NCI-H128 (cell line): ENCODE results near the gene SMPD4.
"Not testable (repeated sequence)": the region's sequence is repeated elsewhere in the genome, so short reads cannot be mapped to it uniquely, and the experiment has no call there.

Experiments used
- DNase-seq: peaks from one replicate; lab custom pipeline; 2025; ENCODE audit not compliant: unreplicated experiment; lab: John Stamatoyannopoulos, UW

SMPD4 gene

DNA sequence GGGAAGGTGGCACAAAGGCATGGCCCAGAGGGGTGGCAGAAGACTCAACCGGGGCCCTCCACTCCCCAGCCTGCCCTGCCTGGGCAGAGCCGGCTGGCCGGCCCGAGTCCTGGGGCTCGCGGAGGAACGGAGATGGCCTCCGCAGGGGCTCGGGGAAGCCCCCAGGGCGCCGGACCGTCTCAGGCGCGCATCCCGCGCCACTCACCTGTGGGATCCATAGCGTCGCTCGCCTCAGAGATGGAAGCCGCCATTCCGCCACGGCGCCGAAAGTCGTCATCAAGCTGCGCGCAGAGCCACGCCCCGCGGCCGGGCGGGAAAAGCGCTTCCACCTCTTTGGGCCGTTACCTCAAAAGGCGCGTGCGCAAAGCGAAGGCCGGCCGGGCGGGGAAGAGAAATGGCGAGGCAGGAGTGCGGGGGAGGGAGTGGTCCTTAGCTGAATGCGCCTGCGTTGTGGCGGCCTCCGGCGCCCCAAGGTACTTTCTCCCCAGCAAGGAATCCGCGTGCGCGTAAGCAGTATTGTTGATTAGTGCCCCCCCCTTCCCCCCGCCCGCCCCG lies at the start of gene SMPD4:
SMPD4 (minus strand) TSS at position 278 of the 555 bp plus-strand sequence. CDS start 5,010 bp downstream, outside the sequence.
- peak; percentile 77 for DNase-seq

DNA sequence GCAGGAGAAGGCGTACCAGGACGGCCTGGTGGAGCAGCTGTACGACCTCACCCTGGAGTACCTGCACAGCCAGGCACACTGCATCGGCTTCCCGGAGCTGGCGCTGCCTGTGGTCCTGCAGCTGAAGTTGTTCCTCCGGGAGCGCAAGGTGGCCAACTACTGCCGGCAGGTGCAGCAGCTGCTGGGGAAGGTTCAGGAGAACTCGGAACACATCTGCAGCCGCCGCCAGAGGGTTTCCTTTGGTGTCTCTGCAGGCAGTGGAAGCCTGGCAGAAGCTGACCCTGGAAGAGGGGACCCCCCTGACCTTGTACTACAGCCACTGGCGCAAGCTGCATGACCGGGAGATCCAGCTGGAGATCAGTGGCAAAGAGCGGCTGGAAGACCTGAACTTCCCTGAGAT lies 49.5 kb upstream of the SMPD4 start:
- not testable (repeated sequence) for DNase-seq

DNA sequence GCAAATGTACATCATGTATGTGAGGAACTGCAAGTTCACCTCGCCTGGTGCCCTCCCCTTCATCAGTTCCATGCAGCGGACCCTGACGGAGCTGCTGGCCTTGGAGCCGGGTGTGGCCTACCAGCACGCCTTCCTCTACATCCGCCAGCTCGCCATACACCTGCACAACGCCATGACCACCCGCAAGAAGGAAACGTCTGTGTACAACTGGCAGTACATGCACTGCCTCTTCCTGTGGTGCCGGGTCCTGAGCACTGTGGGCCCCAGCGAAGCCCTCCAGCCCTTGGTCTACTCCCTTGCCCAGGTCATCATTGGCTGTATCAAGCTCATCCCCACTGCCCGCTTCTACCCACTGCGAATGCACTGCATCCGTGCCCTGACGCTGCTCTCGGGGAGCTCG lies 49.0 kb upstream of the SMPD4 start:
- DNase-seq, result not testable (repeated sequence)

DNA sequence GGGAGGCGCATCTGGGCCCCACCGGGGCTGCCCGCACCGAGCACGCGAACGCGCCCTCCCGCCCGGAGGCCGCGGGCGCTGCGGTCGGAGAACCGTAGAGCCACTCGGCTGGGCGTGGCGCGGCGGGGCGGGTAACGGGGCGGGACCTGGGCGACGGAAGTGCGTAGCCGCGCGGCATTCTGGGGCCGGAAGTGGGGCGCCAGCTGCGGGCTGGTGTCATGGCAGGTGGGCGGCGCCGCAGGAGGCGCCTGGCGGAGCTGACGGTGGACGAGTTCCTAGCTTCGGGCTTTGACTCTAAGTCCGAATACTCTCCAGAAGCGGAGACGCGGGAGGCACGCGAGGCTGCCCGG lies 47.7 kb upstream of the SMPD4 start:
- not testable (repeated sequence) for DNase-seq

DNA sequence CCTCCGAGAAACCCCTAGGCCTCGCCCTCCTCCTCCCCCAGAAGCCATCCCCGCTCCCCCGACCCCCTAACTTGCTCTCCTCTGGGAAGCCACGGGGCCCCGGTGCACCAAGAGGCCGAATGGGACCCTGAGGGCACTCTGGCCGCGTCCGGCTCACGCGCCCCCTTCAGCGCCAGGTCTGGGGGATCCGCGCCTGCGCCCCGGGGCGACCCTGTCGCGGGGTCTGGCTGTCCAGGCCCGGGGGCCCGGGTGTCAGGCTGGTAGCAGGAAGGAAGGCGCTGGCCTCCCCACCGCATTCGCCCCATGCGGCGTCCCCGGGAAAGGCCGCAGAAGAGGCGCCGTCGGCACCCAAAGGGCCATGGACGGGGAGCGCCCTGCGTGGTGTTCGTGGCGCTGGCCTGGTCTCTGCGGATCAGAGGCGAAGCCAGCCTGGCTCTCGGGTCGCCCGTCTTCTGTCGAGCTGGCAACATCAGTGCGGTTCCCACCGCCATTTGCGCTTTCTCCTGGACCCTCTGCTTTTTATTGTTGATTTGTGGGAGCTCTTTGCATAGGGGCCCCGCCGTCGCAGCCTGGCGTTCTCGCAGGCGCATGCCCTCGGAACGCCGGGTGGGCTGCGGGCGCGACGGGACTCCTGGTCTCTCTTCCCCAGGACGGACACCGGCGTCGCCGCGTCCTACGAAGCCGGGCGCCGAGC lies 47.2 kb upstream of the SMPD4 start:
- DNase-seq, result not testable (repeated sequence)

DNA sequence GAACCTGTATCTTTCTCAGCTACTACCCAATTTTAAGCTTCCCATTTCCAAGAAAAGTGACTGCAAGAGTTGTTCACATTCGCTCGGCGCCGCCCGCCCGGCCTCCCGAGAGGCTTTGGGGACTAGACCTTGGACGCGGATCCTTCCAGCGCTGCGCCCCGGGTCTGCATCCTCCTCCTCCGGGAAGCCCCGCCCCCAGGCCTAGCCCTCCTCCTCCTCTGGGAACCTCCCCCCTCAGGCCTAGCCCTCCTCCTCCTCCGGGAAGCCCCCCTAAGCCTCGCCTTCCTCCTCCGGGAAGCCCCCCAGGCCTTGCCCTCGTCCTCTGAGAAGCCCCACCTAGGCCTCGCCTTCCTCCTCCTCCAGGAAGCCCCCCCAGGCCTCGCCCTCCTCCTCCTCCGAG lies 46.6 kb upstream of the SMPD4 start:
- DNase-seq, result not testable (repeated sequence)

DNA sequence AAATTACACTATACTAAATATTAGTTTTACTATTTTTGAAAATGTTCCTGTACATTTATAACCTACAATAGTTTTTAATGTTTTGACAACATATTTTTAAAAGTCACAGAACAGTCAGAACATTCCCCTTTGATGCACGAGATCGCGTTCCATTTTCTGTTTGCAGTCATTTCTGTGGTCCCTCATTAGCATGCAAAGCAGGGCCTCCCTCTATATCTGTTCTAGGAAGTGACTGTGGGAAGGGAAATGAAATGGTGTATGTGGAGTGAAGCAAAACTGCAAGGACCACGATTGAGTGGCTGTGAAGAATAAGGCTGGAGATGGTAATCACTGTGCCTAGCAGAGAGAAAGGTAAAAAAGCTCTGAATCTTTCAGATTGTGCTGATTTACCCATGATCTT lies 41.1 kb upstream of the SMPD4 start:
- not testable (repeated sequence) for DNase-seq

- not testable (repeated sequence) for DNase-seq
Observed at GRCh38 chr2:130220505-130220904, 39.1 kb upstream of the SMPD4 start.

- DNase-seq, result not testable (repeated sequence)
Observed at GRCh38 chr2:130219147-130219546, 37.7 kb upstream of the SMPD4 start.

DNA sequence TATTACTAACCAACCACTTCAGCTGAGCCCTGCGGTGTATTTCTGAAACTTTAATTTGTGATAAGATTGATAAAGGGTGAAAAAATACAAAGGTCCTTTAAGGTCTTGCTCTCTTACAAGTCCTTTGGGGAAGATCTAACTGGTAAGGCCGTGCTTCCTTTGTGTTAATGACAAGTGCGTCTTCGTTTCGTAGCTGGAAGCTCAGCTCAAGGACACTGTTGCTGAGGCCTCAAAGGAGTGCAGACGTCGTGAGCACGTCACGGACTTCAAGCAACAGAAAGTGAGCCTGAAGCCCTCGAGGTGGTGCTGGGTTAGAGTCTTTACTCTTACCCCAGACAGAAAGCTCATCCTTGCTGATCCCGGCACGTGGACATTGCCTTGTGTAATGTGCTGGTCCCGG lies 25.6 kb upstream of the SMPD4 start:
- DNase-seq, result not testable (repeated sequence)

DNA sequence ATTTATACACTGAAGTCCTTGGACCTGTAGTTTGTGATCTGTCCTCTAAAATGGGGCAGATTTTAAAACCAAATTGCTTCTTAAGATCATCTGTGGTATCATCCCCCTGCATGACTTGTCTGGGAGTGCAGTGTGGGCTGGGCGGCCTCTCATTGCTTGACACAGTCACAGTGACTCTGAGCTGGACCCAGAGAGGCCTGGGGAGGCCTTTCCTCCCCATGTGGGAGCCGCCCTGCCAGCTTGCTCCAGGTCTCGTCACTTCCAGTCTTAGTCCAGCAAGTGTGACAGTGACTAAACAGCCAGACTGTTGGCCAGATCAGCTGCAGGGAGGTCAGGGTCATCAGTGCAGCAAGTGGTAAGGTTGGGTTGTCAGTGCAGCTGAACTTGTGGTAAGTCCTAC lies 21.7 kb upstream of the SMPD4 start:
- DNase-seq, result not testable (repeated sequence)

GRCh38 chr2:130202518-130202917 lies 21.1 kb upstream of the SMPD4 start:
- not testable (repeated sequence) for DNase-seq

DNA sequence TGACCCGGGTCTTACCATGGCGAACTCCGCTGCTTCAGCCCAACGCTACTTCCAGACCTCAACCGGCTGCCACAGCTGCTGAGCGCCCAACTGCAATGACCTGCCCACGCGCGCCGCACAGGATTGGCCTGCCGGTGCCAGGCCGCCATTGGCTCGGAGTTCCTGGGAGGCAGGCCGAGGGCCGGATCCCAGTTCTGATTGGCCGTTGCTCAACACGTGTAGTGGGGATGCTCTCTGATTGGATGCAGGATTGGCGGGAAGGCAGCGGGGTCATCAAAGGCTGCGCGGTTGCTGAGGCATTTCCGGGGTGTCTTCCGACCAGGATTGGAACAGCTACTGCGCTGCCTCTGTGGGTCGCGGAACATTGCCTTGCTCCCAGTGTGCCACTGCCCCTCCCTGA lies 16.9 kb upstream of the SMPD4 start, which contains the start of gene TUBA3E:
TUBA3E (minus strand) TSS at position 97 of the 400 bp plus-strand sequence; CDS start at position 18, 79 bp downstream.
- no peak for DNase-seq

GRCh38 chr2:130196052-130196451 lies 14.7 kb upstream of the SMPD4 start:
- not testable (repeated sequence) for DNase-seq

- DNase-seq, result not testable (repeated sequence)
Observed at GRCh38 chr2:130195089-130195635, 13.8 kb upstream of the SMPD4 start.

GRCh38 chr2:130193824-130194223 lies 12.4 kb upstream of the SMPD4 start:
- not testable (repeated sequence) for DNase-seq

DNA sequence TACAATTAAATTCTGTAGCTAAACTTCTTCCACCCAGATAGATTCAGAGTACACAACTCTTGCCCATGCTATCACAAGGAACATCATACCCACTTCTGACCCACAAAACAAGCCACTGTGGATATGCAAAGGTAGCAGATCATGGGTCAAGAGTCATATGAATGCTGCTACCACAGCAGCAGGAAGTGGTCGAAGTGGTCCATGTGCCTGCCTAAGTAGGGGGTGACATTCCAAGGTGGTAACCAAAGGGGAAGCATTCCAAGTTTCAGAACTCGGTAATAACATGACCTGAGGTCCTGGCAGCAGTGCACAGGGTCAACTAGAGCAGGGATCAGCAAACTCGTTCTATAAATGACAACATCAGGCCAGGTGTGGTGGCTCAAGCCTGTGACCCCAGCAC lies 11.0 kb upstream of the SMPD4 start:
- not testable (repeated sequence) for DNase-seq

- DNase-seq, result not testable (repeated sequence)
Observed at GRCh38 chr2:130191319-130191718, 9.9 kb upstream of the SMPD4 start.

GRCh38 chr2:130190237-130190636 lies 8.8 kb upstream of the SMPD4 start:
- DNase-seq, result no peak

GRCh38 chr2:130188958-130189357 lies 7.6 kb upstream of the SMPD4 start:
- not testable (repeated sequence) for DNase-seq

GRCh38 chr2:130187859-130188792 lies 6.7 kb upstream of the SMPD4 start:
- not testable (repeated sequence) for DNase-seq
